ENCODE measurements around the gene ABCF2. TPM values are rescaled to one million over a fixed set of nuclear protein-coding genes. Genes with fewer than 3 reads are reported as not detected.

The ABCF2 gene
- polyA plus RNA-seq, 1 donor (not counting 4 experiments of a cell fraction or from before 2014, with no cell fraction given), result 33.3 TPM

- Histone ChIP-seq H3K79me2 (ENCODE audit: control insufficient read depth, insufficient read depth, low read length) (no peaks in the 10 kb centered on the region), H4K20me1 (ENCODE audit: control insufficient read depth, extremely low read depth, insufficient read depth, low read length) (no peaks in the 10 kb centered on the region), H3K36me3 (ENCODE audit: control insufficient read depth in 2 of 2, extremely low read depth in 1 of 2, insufficient read depth in 2 of 2, low read length in 2 of 2) (peaks cover 0 to 2% of the 10 kb centered on the region in 2 experiments), H3K9ac (ENCODE audit: control insufficient read depth, extremely low read depth, insufficient read depth, low read length) (no peak overlapping the region), H2AFZ (ENCODE audit: control insufficient read depth, low read length) (no peak overlapping the region), H3K4me3 (ENCODE audit: control insufficient read depth in 2 of 3, extremely low read depth in 1 of 3, insufficient read depth in 2 of 3, low read depth in 1 of 3, low read length in 3 of 3) (no peak overlapping the region), H3K9me3 (ENCODE audit: control insufficient read depth, low read depth, low read length) (no peaks in the 10 kb centered on the region), H3K9me1 (ENCODE audit: control insufficient read depth, extremely low read depth, insufficient read depth, low read length) (no peaks in the 10 kb centered on the region), H3K4me2 (ENCODE audit: control insufficient read depth, extremely low read depth, insufficient read depth, low read depth, low read length) (no peak overlapping the region), H3K4me1 (ENCODE audit: control insufficient read depth, extremely low read depth, insufficient read depth, low read length) (peaks cover 7% of the 10 kb centered on the region), H3K27ac (ENCODE audit: control insufficient read depth, insufficient read depth, low read length) (no peak overlapping the region), H3K27me3 (ENCODE audit: control insufficient read depth, extremely low read depth, insufficient read depth, low read length) (peaks cover 30% of the 10 kb centered on the region)
- FAIRE-seq (peak; percentile 62), DNase-seq (ENCODE audit: low read depth, low spot score) (no peak)
- dilution Hi-C loops (cut with MboI; ENCODE audit: extremely low pct_ligation_motif_present, low sequenced_read_pairs), result no loop called here
- TF ChIP-seq EZH2 (IDR thresholded peaks at IDR 0.05; ENCODE audit: low read length) (no peak), CTCF (optimal IDR thresholded peaks at IDR 0.05 in 1 of 3, IDR thresholded peaks at IDR 0.05 in 1 of 3, conservative IDR thresholded peaks at IDR 0.05 in 1 of 3; ENCODE audit: extremely low read depth in 1 of 3, insufficient read depth in 2 of 3, low read length in 3 of 3) (peak; percentile 68 to 90 (median 85))
Measured at GRCh38 chr7:151244196-151244840, 17.3 kb upstream of the ABCF2 start.

DNA sequence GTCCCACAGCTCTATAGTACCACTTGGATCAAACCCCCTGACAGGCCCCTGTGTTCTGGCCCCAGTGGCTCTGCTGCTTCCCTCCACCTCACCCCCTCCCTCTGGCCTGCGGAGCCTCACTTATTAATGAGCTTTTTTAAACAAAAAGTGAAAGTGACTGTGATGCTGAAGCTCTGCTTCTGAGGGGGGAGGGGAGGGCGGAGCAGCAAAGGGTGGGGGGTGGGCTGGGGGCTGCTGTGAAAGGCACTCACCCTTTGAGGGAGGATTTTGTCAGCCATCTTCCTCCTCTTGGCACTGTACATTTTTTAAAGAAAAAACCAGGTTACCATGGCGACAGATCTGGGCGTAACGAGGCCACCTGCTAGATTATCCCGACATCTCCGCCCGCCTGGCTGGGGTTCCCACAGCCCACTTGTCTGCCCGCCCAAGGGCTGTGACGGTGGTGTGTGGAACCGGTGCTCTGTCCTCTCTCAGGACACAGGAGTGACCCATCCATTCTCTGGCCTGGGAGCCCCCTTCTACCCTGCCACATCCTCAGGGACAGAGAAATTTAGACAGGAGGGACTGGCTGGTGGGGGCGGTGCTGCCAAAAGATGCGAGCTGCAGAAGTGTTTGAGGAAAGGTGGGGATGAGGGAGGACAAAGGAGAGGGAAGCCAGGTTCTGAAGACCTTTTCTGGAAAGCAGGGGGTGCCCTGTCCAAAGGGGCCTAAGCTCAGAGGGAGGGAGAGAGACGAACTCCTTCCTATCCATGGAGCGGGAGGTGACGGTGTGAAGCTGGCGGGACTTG, 16.6 kb upstream of the ABCF2 start:
- Histone ChIP-seq H3K4me2 (ENCODE audit: control insufficient read depth, extremely low read depth, insufficient read depth, low read depth, low read length) (no peak overlapping the region), H3K4me1 (ENCODE audit: control insufficient read depth, extremely low read depth, insufficient read depth, low read length) (peaks cover 3% of the 10 kb centered on the region), H4K20me1 (ENCODE audit: control insufficient read depth, extremely low read depth, insufficient read depth, low read length) (no peaks in the 10 kb centered on the region), H3K79me2 (ENCODE audit: control insufficient read depth, insufficient read depth, low read length) (no peaks in the 10 kb centered on the region), H3K27me3 (ENCODE audit: control insufficient read depth, extremely low read depth, insufficient read depth, low read length) (peaks cover 30% of the 10 kb centered on the region), H3K9me3 (ENCODE audit: control insufficient read depth, low read depth, low read length) (no peaks in the 10 kb centered on the region), H3K9me1 (ENCODE audit: control insufficient read depth, extremely low read depth, insufficient read depth, low read length) (no peaks in the 10 kb centered on the region), H3K4me3 (ENCODE audit: control insufficient read depth in 2 of 3, extremely low read depth in 1 of 3, insufficient read depth in 2 of 3, low read depth in 1 of 3, low read length in 3 of 3) (no peak overlapping the region), H2AFZ (ENCODE audit: control insufficient read depth, low read length) (no peak overlapping the region), H3K36me3 (ENCODE audit: control insufficient read depth in 2 of 2, extremely low read depth in 1 of 2, insufficient read depth in 2 of 2, low read length in 2 of 2) (peaks cover 0 to 5% of the 10 kb centered on the region in 2 experiments), H3K9ac (ENCODE audit: control insufficient read depth, extremely low read depth, insufficient read depth, low read length) (no peak overlapping the region), H3K27ac (ENCODE audit: control insufficient read depth, insufficient read depth, low read length) (no peak overlapping the region)
- no peak for TF ChIP-seq EZH2 (IDR thresholded peaks at IDR 0.05; ENCODE audit: low read length)
- TF ChIP-seq CTCF (optimal IDR thresholded peaks at IDR 0.05 in 1 of 3, IDR thresholded peaks at IDR 0.05 in 1 of 3, conservative IDR thresholded peaks at IDR 0.05 in 1 of 3; ENCODE audit: extremely low read depth in 1 of 3, insufficient read depth in 2 of 3, low read length in 3 of 3), result peak in 1 of 3 experiments; percentile 4
- dilution Hi-C loops (cut with MboI; ENCODE audit: extremely low pct_ligation_motif_present, low sequenced_read_pairs), result no loop called here
- DNase-seq (ENCODE audit: low read depth, low spot score) (no peak), FAIRE-seq (no peak)

Data from keratinocyte (primary cell).